ENCODE measurements around the gene NME1. TPM values are rescaled to one million over a fixed set of nuclear protein-coding genes. Genes with fewer than 3 reads are reported as not detected.
A peak's percentile ranks its signal among the peaks of the same experiment; 100 is the strongest.

Gene NME1
- total and polyA plus RNA-seq, 2 donors (not counting 3 experiments of a cell fraction or from before 2014, with no cell fraction given) = 214 to 326 TPM

GRCh38 chr17:51166198-51166986 lies 13.0 kb downstream of the NME1 start, which contains the start of gene NME2:
TSS of gene NME2 (plus strand) at chr17:51166411. CDS start at chr17:51166831, 420 bp downstream.
- Histone ChIP-seq H3K9me3 (replicated peaks; ENCODE audit: control insufficient read depth, insufficient read depth, low read length) (no peaks in the 10 kb centered on the region), H3K27me3 (ENCODE audit: control insufficient read depth in 2 of 2, insufficient read depth in 2 of 2, low read length in 2 of 2) (no peaks in the 10 kb centered on the region), H3K4me1 (ENCODE audit: control insufficient read depth, extremely low read depth, insufficient read depth, low read length) (peaks cover 16% of the 10 kb centered on the region), H3K27ac (ENCODE audit: insufficient read depth, low read depth, low read length) (peak within 1 kb of the TSS; percentile 67), H3K4me3 (replicated peaks in 1 of 3; ENCODE audit: insufficient read depth in 1 of 3, low read depth in 1 of 3, low read length in 3 of 3) (peak within 1 kb of the TSS; percentile 45 to 63 (median 55)), H3K9ac (replicated peaks; ENCODE audit: extremely low read depth, insufficient read depth, low read length) (peak within 1 kb of the TSS; percentile 84), H3K9me1 (replicated peaks; ENCODE audit: control insufficient read depth, extremely low read depth, insufficient read depth, low read length) (no peaks in the 10 kb centered on the region), H2AFZ (ENCODE audit: low read depth, low read length) (peak within 1 kb of the TSS; percentile 96), H4K20me1 (replicated peaks; ENCODE audit: control insufficient read depth, extremely low read depth, insufficient read depth, low read length) (no peaks in the 10 kb centered on the region), H3K36me3 (ENCODE audit: control insufficient read depth in 2 of 2, extremely low read depth in 1 of 2, insufficient read depth in 2 of 2, low read length in 2 of 2) (peaks cover 9 to 17% of the 10 kb centered on the region in 2 experiments), H3K4me2 (ENCODE audit: insufficient read depth, low read length) (peak within 1 kb of the TSS; percentile 82), H3K79me2 (ENCODE audit: control insufficient read depth, insufficient read depth, low read length) (peaks cover 24% of the 10 kb centered on the region)
- ChIA-PET CTCF (interaction anchor here (0.6 to 1.3 kb wide), 9 partner anchors 11 to 410 kb away, joined by 3 to 8 read pairs (median 5); partner anchors contain the start of genes NME1, SPAG9 and UTP18), POLR2A (interaction anchor here (0.6 to 1.0 kb wide), 2 partner anchors 46 to 300 kb away, joined by 3 read pairs; partner anchors contain the start of genes SPAG9 and TOB1)
- TF ChIP-seq JUN (IDR thresholded peaks at IDR 0.05; ENCODE audit: borderline replicate concordance, insufficient read depth, insufficient read length, low read depth) = no peak
- TF ChIP-seq POLR2A (IDR thresholded peaks at IDR 0.05; ENCODE audit: low read depth, low read length) = peak; percentile 74
- peak; percentile 82 for TF ChIP-seq MAX (IDR thresholded peaks at IDR 0.05; ENCODE audit: insufficient read depth, insufficient read length)
- TF ChIP-seq EZH2 (IDR thresholded peaks at IDR 0.05; ENCODE audit: borderline replicate concordance, low read depth, low read length, severe bottlenecking) = no peak
- TF ChIP-seq MYC (IDR thresholded peaks at IDR 0.05; ENCODE audit: low read depth, low read length) = peak; percentile 97
- no peak for TF ChIP-seq GATA2 (IDR thresholded peaks at IDR 0.05; ENCODE audit: insufficient read depth, insufficient read length, low read depth, low read length)
- peak; percentile 70 for TF ChIP-seq POLR2AphosphoS5 (IDR thresholded peaks at IDR 0.05; ENCODE audit: insufficient read depth, low read depth, low read length)
- TF ChIP-seq FOS (IDR thresholded peaks at IDR 0.05; ENCODE audit: borderline replicate concordance, insufficient read depth, low read length) = no peak
- TF ChIP-seq, protein P1, sequence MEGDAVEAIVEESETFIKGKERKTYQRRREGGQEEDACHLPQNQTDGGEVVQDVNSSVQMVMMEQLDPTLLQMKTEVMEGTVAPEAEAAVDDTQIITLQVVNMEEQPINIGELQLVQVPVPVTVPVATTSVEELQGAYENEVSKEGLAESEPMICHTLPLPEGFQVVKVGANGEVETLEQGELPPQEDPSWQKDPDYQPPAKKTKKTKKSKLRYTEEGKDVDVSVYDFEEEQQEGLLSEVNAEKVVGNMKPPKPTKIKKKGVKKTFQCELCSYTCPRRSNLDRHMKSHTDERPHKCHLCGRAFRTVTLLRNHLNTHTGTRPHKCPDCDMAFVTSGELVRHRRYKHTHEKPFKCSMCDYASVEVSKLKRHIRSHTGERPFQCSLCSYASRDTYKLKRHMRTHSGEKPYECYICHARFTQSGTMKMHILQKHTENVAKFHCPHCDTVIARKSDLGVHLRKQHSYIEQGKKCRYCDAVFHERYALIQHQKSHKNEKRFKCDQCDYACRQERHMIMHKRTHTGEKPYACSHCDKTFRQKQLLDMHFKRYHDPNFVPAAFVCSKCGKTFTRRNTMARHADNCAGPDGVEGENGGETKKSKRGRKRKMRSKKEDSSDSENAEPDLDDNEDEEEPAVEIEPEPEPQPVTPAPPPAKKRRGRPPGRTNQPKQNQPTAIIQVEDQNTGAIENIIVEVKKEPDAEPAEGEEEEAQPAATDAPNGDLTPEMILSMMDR (IDR thresholded peaks at IDR 0.05; ENCODE audit: extremely low read depth in 1 of 2, insufficient read depth in 1 of 2, low read depth in 1 of 2, low read length in 2 of 2) = peak in 1 of 2 donors; percentile 6
- FAIRE-seq (peak; percentile 92), DNase-seq (ENCODE audit: low read depth, low spot score) (peak; percentile 79)
- dilution Hi-C loops (cut with MboI; ENCODE audit: extremely low pct_ligation_motif_present, low sequenced_read_pairs) = no loop called here
- BruUV-seq (replicated peaks) = no TSS peak
- intact Hi-C loops (cut with micrococcal nuclease) = loop anchor here (1.0 kb wide), 2 partner anchors 13 to 94 kb away; partner anchors contain the start of genes MBTD1, NME1 and UTP18
